Lower leg skin (tissue), 3 donors: ENCODE data around the gene CARD11.

ENCODE experiments used
- POLR2A ChIP-seq, 2 donors: fragments of 450-650 bp; IDR thresholded peaks; one replicate each; pipeline ENCODE4 v1.6.1; 2016 to 2017; ENCODE audit warnings: antibody characterized with exemption in 2 of 2, mild to moderate bottlenecking in 1 of 2, moderate library complexity in 1 of 2
- TF ChIP-seq, protein P1 (sequence below), 3 donors: fragments of 450-650 bp; IDR thresholded peaks; one replicate each; pipeline ENCODE4 v1.5.1; 2016; ENCODE audit warnings: antibody characterized with exemption in 3 of 3, mild to moderate bottlenecking in 3 of 3, moderate library complexity in 2 of 3

DNA sequence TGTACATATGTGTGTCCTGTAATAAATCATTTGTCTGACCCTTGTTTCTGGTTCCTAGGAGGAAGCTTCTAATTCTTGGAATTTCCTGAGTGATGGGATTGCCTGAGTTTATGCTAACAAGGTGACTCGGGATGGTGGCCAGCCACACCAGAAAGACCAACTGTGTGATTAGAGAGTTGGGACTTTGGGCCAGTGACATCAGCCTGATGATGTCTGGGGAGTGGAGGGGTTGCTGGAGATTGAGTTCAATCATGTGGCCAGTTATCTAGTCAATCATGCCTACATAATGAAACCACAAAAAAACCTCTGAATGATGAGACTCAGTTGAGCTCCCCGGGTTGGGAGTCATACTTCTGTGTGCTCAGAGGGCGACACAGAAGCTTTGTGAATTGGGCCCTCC is 23.5 kb upstream of the CARD11 start:
- TF ChIP-seq, protein P1, sequence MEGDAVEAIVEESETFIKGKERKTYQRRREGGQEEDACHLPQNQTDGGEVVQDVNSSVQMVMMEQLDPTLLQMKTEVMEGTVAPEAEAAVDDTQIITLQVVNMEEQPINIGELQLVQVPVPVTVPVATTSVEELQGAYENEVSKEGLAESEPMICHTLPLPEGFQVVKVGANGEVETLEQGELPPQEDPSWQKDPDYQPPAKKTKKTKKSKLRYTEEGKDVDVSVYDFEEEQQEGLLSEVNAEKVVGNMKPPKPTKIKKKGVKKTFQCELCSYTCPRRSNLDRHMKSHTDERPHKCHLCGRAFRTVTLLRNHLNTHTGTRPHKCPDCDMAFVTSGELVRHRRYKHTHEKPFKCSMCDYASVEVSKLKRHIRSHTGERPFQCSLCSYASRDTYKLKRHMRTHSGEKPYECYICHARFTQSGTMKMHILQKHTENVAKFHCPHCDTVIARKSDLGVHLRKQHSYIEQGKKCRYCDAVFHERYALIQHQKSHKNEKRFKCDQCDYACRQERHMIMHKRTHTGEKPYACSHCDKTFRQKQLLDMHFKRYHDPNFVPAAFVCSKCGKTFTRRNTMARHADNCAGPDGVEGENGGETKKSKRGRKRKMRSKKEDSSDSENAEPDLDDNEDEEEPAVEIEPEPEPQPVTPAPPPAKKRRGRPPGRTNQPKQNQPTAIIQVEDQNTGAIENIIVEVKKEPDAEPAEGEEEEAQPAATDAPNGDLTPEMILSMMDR (IDR thresholded peaks at IDR 0.05), result no peak
- no peak for TF ChIP-seq POLR2A (IDR thresholded peaks at IDR 0.05)
